ENCODE measurements around the gene CCDC57.

DNA sequence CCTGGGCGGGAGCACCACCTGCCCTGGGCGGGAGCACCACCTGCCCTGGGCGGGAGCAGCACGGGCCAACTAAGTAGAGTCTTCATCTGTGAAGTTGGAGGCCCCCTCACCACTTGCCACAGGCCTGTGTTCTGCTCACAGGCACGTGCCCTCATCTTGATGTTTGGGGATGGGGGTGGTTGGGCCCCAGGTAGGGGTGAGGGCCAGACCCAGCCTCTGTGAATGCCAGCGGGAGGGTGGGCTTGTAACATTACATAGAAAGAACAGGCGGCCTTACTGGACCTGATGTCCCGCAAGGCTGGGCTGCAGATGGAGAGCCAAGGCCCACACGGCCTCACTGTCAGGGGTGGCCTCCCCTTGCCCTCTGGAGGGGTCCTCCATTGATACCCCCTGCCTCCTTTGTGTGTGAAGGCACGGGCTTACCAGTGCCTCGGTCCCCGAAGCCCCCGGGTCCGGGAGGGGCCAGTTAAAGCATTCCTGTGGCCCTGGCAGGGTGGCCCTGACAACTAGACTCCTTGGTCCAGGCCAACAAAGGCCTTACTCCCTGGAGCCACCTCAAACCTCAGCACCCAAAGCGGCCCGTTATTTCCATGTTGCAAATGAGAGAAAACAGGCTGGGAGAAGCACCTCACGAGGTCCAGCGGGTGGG, 15.1 kb upstream of the CCDC57 start:
- TF ChIP-seq, protein P1, sequence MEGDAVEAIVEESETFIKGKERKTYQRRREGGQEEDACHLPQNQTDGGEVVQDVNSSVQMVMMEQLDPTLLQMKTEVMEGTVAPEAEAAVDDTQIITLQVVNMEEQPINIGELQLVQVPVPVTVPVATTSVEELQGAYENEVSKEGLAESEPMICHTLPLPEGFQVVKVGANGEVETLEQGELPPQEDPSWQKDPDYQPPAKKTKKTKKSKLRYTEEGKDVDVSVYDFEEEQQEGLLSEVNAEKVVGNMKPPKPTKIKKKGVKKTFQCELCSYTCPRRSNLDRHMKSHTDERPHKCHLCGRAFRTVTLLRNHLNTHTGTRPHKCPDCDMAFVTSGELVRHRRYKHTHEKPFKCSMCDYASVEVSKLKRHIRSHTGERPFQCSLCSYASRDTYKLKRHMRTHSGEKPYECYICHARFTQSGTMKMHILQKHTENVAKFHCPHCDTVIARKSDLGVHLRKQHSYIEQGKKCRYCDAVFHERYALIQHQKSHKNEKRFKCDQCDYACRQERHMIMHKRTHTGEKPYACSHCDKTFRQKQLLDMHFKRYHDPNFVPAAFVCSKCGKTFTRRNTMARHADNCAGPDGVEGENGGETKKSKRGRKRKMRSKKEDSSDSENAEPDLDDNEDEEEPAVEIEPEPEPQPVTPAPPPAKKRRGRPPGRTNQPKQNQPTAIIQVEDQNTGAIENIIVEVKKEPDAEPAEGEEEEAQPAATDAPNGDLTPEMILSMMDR (IDR thresholded peaks at IDR 0.05) = no peak
- TF ChIP-seq EP300 (IDR thresholded peaks at IDR 0.05) = no peak

Measured in esophagus muscularis mucosa (tissue), 3 donors.